ENCODE measurements around the gene NT5C2.

Gene NT5C2

GRCh38 chr10:103235775-103236174 lies 42.7 kb upstream of the NT5C2 start:
- Histone ChIP-seq H3F3A (ENCODE audit: low read depth) (no peaks in the 10 kb centered on the region), H3K79me2 (ENCODE audit: insufficient read depth, low read length) (no peaks in the 10 kb centered on the region), H3K4me3 (ENCODE audit: low read length, poor library complexity, severe bottlenecking) (no peak overlapping the region), H3K9me3 (ENCODE audit: insufficient read depth, low read depth, low read length) (no peaks in the 10 kb centered on the region), H3K4me1 (ENCODE audit: insufficient read depth, low read length, poor library complexity, severe bottlenecking) (peaks cover 8% of the 10 kb centered on the region), H3K36me3 (ENCODE audit: insufficient read depth, low read length) (no peaks in the 10 kb centered on the region), H3K9me2 (replicated peaks; ENCODE audit: low read depth, low read length) (no peaks in the 10 kb centered on the region), H3K4me2 (ENCODE audit: low read depth, low read length, poor library complexity, severe bottlenecking) (no peak overlapping the region), H4K20me1 (ENCODE audit: insufficient read depth, low read length, poor library complexity, severe bottlenecking) (no peaks in the 10 kb centered on the region), H3K27me3 (ENCODE audit: insufficient read depth, low read length, poor library complexity, severe bottlenecking) (no peaks in the 10 kb centered on the region), H2AFZ (ENCODE audit: low read length) (no peak overlapping the region), H3K9ac (ENCODE audit: low read depth, low read length, poor library complexity, severe bottlenecking) (no peak overlapping the region)
- TF ChIP-seq EZH2phosphoT487 (IDR thresholded peaks at IDR 0.05; ENCODE audit: borderline replicate concordance): no peak
- TF ChIP-seq, protein P1, sequence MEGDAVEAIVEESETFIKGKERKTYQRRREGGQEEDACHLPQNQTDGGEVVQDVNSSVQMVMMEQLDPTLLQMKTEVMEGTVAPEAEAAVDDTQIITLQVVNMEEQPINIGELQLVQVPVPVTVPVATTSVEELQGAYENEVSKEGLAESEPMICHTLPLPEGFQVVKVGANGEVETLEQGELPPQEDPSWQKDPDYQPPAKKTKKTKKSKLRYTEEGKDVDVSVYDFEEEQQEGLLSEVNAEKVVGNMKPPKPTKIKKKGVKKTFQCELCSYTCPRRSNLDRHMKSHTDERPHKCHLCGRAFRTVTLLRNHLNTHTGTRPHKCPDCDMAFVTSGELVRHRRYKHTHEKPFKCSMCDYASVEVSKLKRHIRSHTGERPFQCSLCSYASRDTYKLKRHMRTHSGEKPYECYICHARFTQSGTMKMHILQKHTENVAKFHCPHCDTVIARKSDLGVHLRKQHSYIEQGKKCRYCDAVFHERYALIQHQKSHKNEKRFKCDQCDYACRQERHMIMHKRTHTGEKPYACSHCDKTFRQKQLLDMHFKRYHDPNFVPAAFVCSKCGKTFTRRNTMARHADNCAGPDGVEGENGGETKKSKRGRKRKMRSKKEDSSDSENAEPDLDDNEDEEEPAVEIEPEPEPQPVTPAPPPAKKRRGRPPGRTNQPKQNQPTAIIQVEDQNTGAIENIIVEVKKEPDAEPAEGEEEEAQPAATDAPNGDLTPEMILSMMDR (conservative IDR thresholded peaks at IDR 0.05; ENCODE audit: low read length): no peak

GRCh38 chr10:103232772-103233488 lies 39.9 kb upstream of the NT5C2 start:
- H3K4me3 ChIP-seq (ENCODE audit: low read length, poor library complexity, severe bottlenecking): no peak overlapping the region
- H3K9me3 ChIP-seq (ENCODE audit: insufficient read depth, low read depth, low read length): no peaks in the 10 kb centered on the region
- H3K4me1 ChIP-seq (ENCODE audit: insufficient read depth, low read length, poor library complexity, severe bottlenecking): no peaks in the 10 kb centered on the region
- TF ChIP-seq, protein P1 (conservative IDR thresholded peaks at IDR 0.05; ENCODE audit: low read length): no peak
- TF ChIP-seq EZH2phosphoT487 (IDR thresholded peaks at IDR 0.05; ENCODE audit: borderline replicate concordance): no peak
- H3K4me2 ChIP-seq (ENCODE audit: low read depth, low read length, poor library complexity, severe bottlenecking): no peak overlapping the region
- no peaks in the 10 kb centered on the region for H3F3A ChIP-seq (ENCODE audit: low read depth)
- H3K27me3 ChIP-seq (ENCODE audit: insufficient read depth, low read length, poor library complexity, severe bottlenecking): no peaks in the 10 kb centered on the region
- no peaks in the 10 kb centered on the region for H3K79me2 ChIP-seq (ENCODE audit: insufficient read depth, low read length)
- H3K9me2 ChIP-seq (replicated peaks; ENCODE audit: low read depth, low read length): no peaks in the 10 kb centered on the region
- H3K9ac ChIP-seq (ENCODE audit: low read depth, low read length, poor library complexity, severe bottlenecking): no peak overlapping the region
- H3K36me3 ChIP-seq (ENCODE audit: insufficient read depth, low read length): no peaks in the 10 kb centered on the region
- no peaks in the 10 kb centered on the region for H4K20me1 ChIP-seq (ENCODE audit: insufficient read depth, low read length, poor library complexity, severe bottlenecking)
- H2AFZ ChIP-seq (ENCODE audit: low read length): no peak overlapping the region

GRCh38 chr10:103232131-103232673 lies 39.1 kb upstream of the NT5C2 start:
- Histone ChIP-seq H3K9ac (ENCODE audit: low read depth, low read length, poor library complexity, severe bottlenecking) (no peak overlapping the region), H3K4me1 (ENCODE audit: insufficient read depth, low read length, poor library complexity, severe bottlenecking) (no peaks in the 10 kb centered on the region), H3K27me3 (ENCODE audit: insufficient read depth, low read length, poor library complexity, severe bottlenecking) (no peaks in the 10 kb centered on the region), H3K9me2 (replicated peaks; ENCODE audit: low read depth, low read length) (no peaks in the 10 kb centered on the region), H3K4me3 (ENCODE audit: low read length, poor library complexity, severe bottlenecking) (no peak overlapping the region), H3F3A (ENCODE audit: low read depth) (no peaks in the 10 kb centered on the region), H3K4me2 (ENCODE audit: low read depth, low read length, poor library complexity, severe bottlenecking) (no peak overlapping the region), H4K20me1 (ENCODE audit: insufficient read depth, low read length, poor library complexity, severe bottlenecking) (no peaks in the 10 kb centered on the region), H3K9me3 (ENCODE audit: insufficient read depth, low read depth, low read length) (no peaks in the 10 kb centered on the region), H2AFZ (ENCODE audit: low read length) (no peak overlapping the region), H3K79me2 (ENCODE audit: insufficient read depth, low read length) (no peaks in the 10 kb centered on the region), H3K36me3 (ENCODE audit: insufficient read depth, low read length) (no peaks in the 10 kb centered on the region)
- no peak for TF ChIP-seq EZH2phosphoT487 (IDR thresholded peaks at IDR 0.05; ENCODE audit: borderline replicate concordance)
- TF ChIP-seq, protein P1 (conservative IDR thresholded peaks at IDR 0.05; ENCODE audit: low read length): no peak

Data from Loucy (cell line).